GM12891 (cell line): ENCODE measurements around the gene SLCO3A1.

ENCODE experiments used
- POLR2A ChIP-seq: IDR thresholded peaks from 2 replicates; pipeline ENCODE4 v1.6.1; 2011; ENCODE audit warnings: low read depth, low read length, control low read depth
- POLR2AphosphoS5 ChIP-seq: IDR thresholded peaks from 2 replicates; pipeline ENCODE4 v1.6.1; 2011; ENCODE audit warnings: low read depth, low read length, control low read depth

- no peak for TF ChIP-seq POLR2A
- no peak for TF ChIP-seq POLR2AphosphoS5
These were observed 34.4 kb downstream of the SLCO3A1 start for GRCh38 chr15:91887921-91888373.
